WTC11 (cell line): ENCODE data around the gene GJD3. TPM values are rescaled to one million over a fixed set of nuclear protein-coding genes. Genes with fewer than 3 reads are reported as not detected.

Experiments
- ATAC-seq: fragments of 200-7000 bp; cut with Tn5 transposase; 2 replicates; pipeline ENCODE4 v1.10.0; 2021; ENCODE audit warnings: mild to moderate bottlenecking, moderate library complexity
- CTCF ChIA-PET: fragments of 300-600 bp; sonication (Branson Sonifier 250); formaldehyde crosslinking; loops from one replicate; lab custom pipeline; 2021; ENCODE audit warnings: antibody characterized with exemption; lab: Charles Lee
- POLR2A ChIA-PET: fragments of 350-600 bp; sonication (Branson Sonifier 250); formaldehyde crosslinking; loops from one replicate; lab custom pipeline; 2021; ENCODE audit warnings: antibody characterized with exemption; lab: Charles Lee
- DNase-seq: peaks from one replicate; pipeline ENCODE4 v3.0.0; 2021; ENCODE audit warnings: low spot score
- H3K27ac Mint-ChIP-seq: 2 replicates; pipeline ENCODE4 v1.8.0; 2021; ENCODE audit warnings: mixed read lengths
- H3K27me3 Mint-ChIP-seq: 2 replicates; pipeline ENCODE4 v1.8.0; 2021; ENCODE audit warnings: low read depth, mild to moderate bottlenecking, moderate library complexity, mixed read lengths
- H3K36me3 Mint-ChIP-seq: 2 replicates; pipeline ENCODE4 v1.8.0; 2021; ENCODE audit warnings: mixed read lengths
- H3K4me1 Mint-ChIP-seq: 2 replicates; pipeline ENCODE4 v1.8.0; 2022; ENCODE audit warnings: mixed read lengths
- H3K4me3 Mint-ChIP-seq: 2 replicates; pipeline ENCODE4 v1.8.0; 2021; ENCODE audit warnings: mild to moderate bottlenecking, moderate library complexity, mixed read lengths
- H3K9me3 Mint-ChIP-seq: 2 replicates; pipeline ENCODE4 v1.8.0; 2021; ENCODE audit warnings: mixed read lengths
- ARID4B ChIP-seq: sonication (generic); formaldehyde crosslinking; IDR thresholded peaks from 2 replicates; pipeline ENCODE4 v1.8.0; 2023; ENCODE audit warnings: missing genetic modification reagents, mild to moderate bottlenecking, borderline replicate concordance
- ELF4 ChIP-seq: sonication (generic); formaldehyde crosslinking; IDR thresholded peaks from 2 replicates; pipeline ENCODE4 v1.8.1; 2022; ENCODE audit warnings: low read depth, mild to moderate bottlenecking, moderate library complexity, missing genetic modification reagents
- FOXJ3 ChIP-seq: sonication (generic); formaldehyde crosslinking; IDR thresholded peaks from 2 replicates; pipeline ENCODE4 v1.9.0; 2021; ENCODE audit warnings: missing genetic modification reagents, mild to moderate bottlenecking, borderline replicate concordance
- FOXK1 ChIP-seq: sonication (generic); formaldehyde crosslinking; IDR thresholded peaks from 2 replicates; pipeline ENCODE4 v1.8.0; 2022; ENCODE audit warnings: mild to moderate bottlenecking, moderate library complexity, missing genetic modification reagents
- GABPB1 ChIP-seq: sonication (generic); formaldehyde crosslinking; IDR thresholded peaks from 2 replicates; pipeline ENCODE4 v1.8.1; 2023; ENCODE audit warnings: mild to moderate bottlenecking, missing genetic modification reagents
- GRHL2 ChIP-seq: fragments of 250-450 bp; sonication (Bioruptor Pico); IDR thresholded peaks from 2 replicates; pipeline ENCODE4 v1.8.0; 2022; ENCODE audit warnings: mild to moderate bottlenecking, moderate library complexity; ENCODE audit not compliant: insufficient replicate concordance, severe bottlenecking
- KAT7 ChIP-seq: sonication (generic); formaldehyde crosslinking; IDR thresholded peaks from 2 replicates; pipeline ENCODE4 v1.8.1; 2023; ENCODE audit warnings: missing genetic modification reagents, mild to moderate bottlenecking, borderline replicate concordance
- PRDM15 ChIP-seq: sonication (generic); formaldehyde crosslinking; IDR thresholded peaks from 2 replicates; pipeline ENCODE4 v1.8.0; 2022; ENCODE audit warnings: missing genetic modification reagents
- RELA ChIP-seq: sonication (generic); formaldehyde crosslinking; IDR thresholded peaks from 2 replicates; pipeline ENCODE4 v1.8.1; 2022; ENCODE audit warnings: missing genetic modification reagents, mild to moderate bottlenecking, borderline replicate concordance
- SMAD3 ChIP-seq: sonication (generic); formaldehyde crosslinking; IDR thresholded peaks from 2 replicates; pipeline ENCODE4 v1.8.0; 2022; ENCODE audit warnings: missing genetic modification reagents, mild to moderate bottlenecking, borderline replicate concordance
- TEAD4 ChIP-seq: sonication (generic); formaldehyde crosslinking; IDR thresholded peaks from 2 replicates; pipeline ENCODE4 v1.8.0; 2022; ENCODE audit warnings: mild to moderate bottlenecking, missing genetic modification reagents
- USF1 ChIP-seq: sonication (generic); formaldehyde crosslinking; IDR thresholded peaks from 2 replicates; pipeline ENCODE4 v1.8.0; 2022; ENCODE audit warnings: mild to moderate bottlenecking, missing genetic modification reagents
- ZNF219 ChIP-seq: sonication (generic); formaldehyde crosslinking; IDR thresholded peaks from 2 replicates; pipeline ENCODE4 v1.8.0; 2023; ENCODE audit warnings: missing genetic modification reagents, mild to moderate bottlenecking, borderline replicate concordance
- ZNF232 ChIP-seq: sonication (generic); formaldehyde crosslinking; IDR thresholded peaks from 2 replicates; pipeline ENCODE4 v1.8.0; 2022; ENCODE audit warnings: mild to moderate bottlenecking, missing genetic modification reagents
- ZNF281 ChIP-seq: sonication (generic); formaldehyde crosslinking; IDR thresholded peaks from 2 replicates; pipeline ENCODE4 v1.8.0; 2023; ENCODE audit warnings: mild to moderate bottlenecking, missing genetic modification reagents
- total RNA-seq: library from RNA; stranded (reverse); gene quantifications from 3 replicates; pipeline ENCODE4 v1.2.3, GENCODE V29; 2021

Gene GJD3
- total RNA-seq, 1 experiment from 2014 or later: 2.3 TPM

- no peak for TF ChIP-seq ARID4B (CRISPR knock-in tag)
These were observed 18.4 kb downstream of the GJD3 start (continued) for GRCh38 chr17:40345994-40346764.

GRCh38 chr17:40345161-40345993 is 19.2 kb downstream of the GJD3 start:
- DNase-seq (peak; percentile 85), ATAC-seq (peak; percentile 36)
- peaks cover 59% of the 10 kb centered on the region for H3K27me3 Mint-ChIP-seq
- POLR2A ChIA-PET: interaction anchor here (1.0 to 2.7 kb wide), 6 partner anchors 9 to 127 kb away, joined by 3 to 10 read pairs (median 8); partner anchors contain the start of gene RARA
- peaks cover 6% of the 10 kb centered on the region; the same call in 1 of the 2 replicates for H3K36me3 Mint-ChIP-seq
- peaks cover 69% of the 10 kb centered on the region for H3K4me1 Mint-ChIP-seq
- no peak overlapping the region for H3K27ac Mint-ChIP-seq
- CTCF ChIA-PET: interaction anchor here (0.9 to 5.0 kb wide), 17 partner anchors 9 to 280 kb away, joined by 3 to 56 read pairs (median 7); partner anchors contain the start of genes RARA and WIPF2
- H3K9me3 Mint-ChIP-seq: no peaks in the 10 kb centered on the region
- H3K4me3 Mint-ChIP-seq: peak overlapping the region; percentile 76
- TF ChIP-seq RELA (CRISPR knock-in tag): no peak
- TF ChIP-seq ZNF281 (CRISPR knock-in tag): peak; percentile 95
- peak; percentile 39; the same call in 1 of the 2 replicates for TF ChIP-seq USF1
- peak; percentile 55; the same call in 1 of the 2 replicates for TF ChIP-seq GABPB1 (CRISPR knock-in tag)
- TF ChIP-seq SMAD3: no peak
- TF ChIP-seq FOXJ3 (CRISPR knock-in tag): no peak
- 0 out of 2 replicates have a peak, but pooled peaks have one; percentile 41 for TF ChIP-seq KAT7 (CRISPR knock-in tag)
- peak; percentile 35; the same call in 1 of the 2 replicates for TF ChIP-seq TEAD4 (CRISPR knock-in tag)
- no peak for TF ChIP-seq ZNF232 (CRISPR knock-in tag)
- TF ChIP-seq PRDM15 (CRISPR knock-in tag): no peak
- no peak for TF ChIP-seq GRHL2 (CRISPR knock-in tag)
- 0 out of 2 replicates have a peak, but pooled peaks have one; percentile 48 for TF ChIP-seq ELF4
- TF ChIP-seq FOXK1 (CRISPR knock-in tag): no peak
- peak; percentile 49; the same call in 1 of the 2 replicates for TF ChIP-seq ARID4B (CRISPR knock-in tag)
- no peak for TF ChIP-seq ZNF219
